ENCODE results near the gene PIP5K1B. TPM values are rescaled to one million over a fixed set of nuclear protein-coding genes. Genes with fewer than 3 reads are reported as not detected.

PIP5K1B gene
- total and polyA plus RNA-seq, 10 of the 15 experiments (the other 5 are each of a cell fraction or from before 2014, with no cell fraction given): 6.8 to 16.3 (median 10.6) TPM

GRCh38 chr9:68859347-68859746 is 154.3 kb downstream of the PIP5K1B start:
- Histone ChIP-seq H4K20me1 (ENCODE audit: control insufficient read depth, insufficient read depth) (no peaks in the 10 kb centered on the region), H3K27me3 (replicated peaks in 1 of 2; ENCODE audit: control insufficient read depth in 2 of 2, insufficient read depth in 2 of 2, low read length in 1 of 2) (no peaks in the 10 kb centered on the region), H3K4me3 (no peak overlapping the region), H3K4me1 (ENCODE audit: control insufficient read depth, insufficient read depth, low read length) (no peaks in the 10 kb centered on the region), H3K36me3 (ENCODE audit: control insufficient read depth in 2 of 2, insufficient read depth in 2 of 2, low read length in 1 of 2) (no peaks in the 10 kb centered on the region; a peak in 1 of 4 replicates), H3K79me2 (ENCODE audit: control insufficient read depth, insufficient read depth, low read length) (no peaks in the 10 kb centered on the region), H3K9me3 (replicated peaks; ENCODE audit: control insufficient read depth, insufficient read depth, low read length) (no peaks in the 10 kb centered on the region), H3K27ac (ENCODE audit: control insufficient read depth, insufficient read depth) (no peak overlapping the region), H3K9ac (ENCODE audit: control insufficient read depth, insufficient read depth, low read length) (no peak overlapping the region), H2AFZ (ENCODE audit: control insufficient read depth, low read depth, low read length) (no peak overlapping the region), H3K4me2 (ENCODE audit: control insufficient read depth, insufficient read depth) (no peak overlapping the region)
- 67% methylated on average over 3 of the region's 3 CpGs for WGBS (ENCODE audit: insufficient coverage, insufficient replicate concordance, low lambda C conversion rate, missing lambda C conversion rate)
- TF ChIP-seq ELK1 (IDR thresholded peaks at IDR 0.05; ENCODE audit: low read depth, low read length) (no peak), ZNF687 (IDR thresholded peaks at IDR 0.05) (no peak)
- intact Hi-C loops (cut with micrococcal nuclease; ENCODE audit: unreplicated experiment): no loop called here
- ChIA-PET CTCF (interaction anchor here (1.1 kb wide), 1 partner anchor 14 kb away, joined by 3 read pairs; no protein-coding TSS in a partner anchor), RAD21 (ENCODE audit: unreplicated experiment) (no interaction called here), SMC1A (ENCODE audit: uncharacterized antibody, unreplicated experiment) (interaction anchor here (1.1 to 1.5 kb wide), 2 partner anchors 9 to 15 kb away, joined by 3 to 4 read pairs; no protein-coding TSS in a partner anchor), POLR2A (no interaction called here)
- ATAC-seq (no peak), FAIRE-seq (no peak), DNase-seq (ENCODE audit: low read depth, low spot score) (no peak)
- in situ Hi-C loops (cut with MboI): no loop called here
- no TSS peak for BruUV-seq (replicated peaks)
